Parathyroid adenoma (tissue), 2 donors: Measurements from ENCODE around the gene PNRC2.
"Not testable (repeated sequence)": the region's sequence is repeated elsewhere in the genome, so short reads cannot be mapped to it uniquely, and the experiment has no call there.

ENCODE experiments used
- H2AFZ ChIP-seq: fragments of 300-600 bp; sonication (generic); one replicate; pipeline ENCODE4 v1.7.0; 2017; ENCODE audit warnings: antibody characterized with exemption, mild to moderate bottlenecking
- H3K27ac ChIP-seq: fragments of 300-600 bp; sonication (generic); one replicate; pipeline ENCODE4 v1.7.0; 2017
- H3K27me3 ChIP-seq: fragments of 300-600 bp; sonication (generic); one replicate; pipeline ENCODE4 v1.7.0; 2017; ENCODE audit warnings: low read length; ENCODE audit not compliant: control insufficient read depth, insufficient read depth
- H3K36me3 ChIP-seq: fragments of 300-600 bp; sonication (generic); one replicate; pipeline ENCODE4 v1.7.0; 2017; ENCODE audit warnings: low read length; ENCODE audit not compliant: control insufficient read depth, insufficient read depth
- H3K4me1 ChIP-seq: fragments of 300-600 bp; sonication (generic); one replicate; pipeline ENCODE4 v1.7.0; 2017; ENCODE audit warnings: control low read depth
- H3K4me2 ChIP-seq: fragments of 300-600 bp; sonication (generic); one replicate; pipeline ENCODE4 v1.7.0; 2017; ENCODE audit warnings: low read length
- H3K4me3 ChIP-seq: fragments of 300-600 bp; sonication (generic); one replicate; pipeline ENCODE4 v1.7.0; 2017; ENCODE audit warnings: low read depth, low read length
- H3K79me2 ChIP-seq: fragments of 300-600 bp; sonication (generic); one replicate; pipeline ENCODE4 v1.7.0; 2017; ENCODE audit warnings: control low read depth
- H3K9ac ChIP-seq: fragments of 300-600 bp; sonication (generic); one replicate; pipeline ENCODE4 v1.7.0; 2017; ENCODE audit warnings: mild to moderate bottlenecking
- H3K9me3 ChIP-seq: fragments of 300-600 bp; sonication (generic); one replicate; pipeline ENCODE4 v1.7.0; 2017; ENCODE audit warnings: low read length; ENCODE audit not compliant: control insufficient read depth
- CTCF ChIP-seq: fragments of 300-600 bp; sonication (generic); IDR thresholded peaks from one replicate; pipeline ENCODE4 v1.7.0; 2017; ENCODE audit warnings: antibody characterized with exemption, mild to moderate bottlenecking
- donor health status: primary hyperparathyroidism.

The PNRC2 gene

GRCh38 chr1:24004132-24004531 lies 44.5 kb downstream of the PNRC2 start:
- Histone ChIP-seq H3K9me3 (no peaks in the 10 kb centered on the region), H3K27me3 (no peaks in the 10 kb centered on the region), H2AFZ (no peak overlapping the region), H3K79me2 (no peaks in the 10 kb centered on the region), H3K4me2 (no peak overlapping the region), H3K4me3 (no peak overlapping the region), H3K27ac (no peak overlapping the region), H3K36me3 (no peaks in the 10 kb centered on the region), H3K9ac (no peak overlapping the region), H3K4me1 (no peaks in the 10 kb centered on the region)
- TF ChIP-seq CTCF, result no peak

GRCh38 chr1:24005163-24005562 lies 45.5 kb downstream of the PNRC2 start:
- Histone ChIP-seq H3K36me3 (no peaks in the 10 kb centered on the region), H3K4me1 (no peaks in the 10 kb centered on the region)
- TF ChIP-seq CTCF, result no peak

GRCh38 chr1:24007079-24007478 lies 47.5 kb downstream of the PNRC2 start:
- H3K9me3 ChIP-seq, result no peaks in the 10 kb centered on the region
- no peak overlapping the region for H3K9ac ChIP-seq
- H3K27ac ChIP-seq, result no peak overlapping the region
- H3K36me3 ChIP-seq, result no peaks in the 10 kb centered on the region
- no peaks in the 10 kb centered on the region for H3K27me3 ChIP-seq
- no peak for TF ChIP-seq CTCF
- no peak overlapping the region for H3K4me3 ChIP-seq
- no peaks in the 10 kb centered on the region for H3K4me1 ChIP-seq
- no peak overlapping the region for H3K4me2 ChIP-seq
- H2AFZ ChIP-seq, result no peak overlapping the region
- no peaks in the 10 kb centered on the region for H3K79me2 ChIP-seq

More at GRCh38 chr1:24005163-24005562, 45.5 kb downstream of the PNRC2 start:
- H3K27me3 ChIP-seq, result no peaks in the 10 kb centered on the region
- no peaks in the 10 kb centered on the region for H3K9me3 ChIP-seq
- H3K79me2 ChIP-seq, result no peaks in the 10 kb centered on the region
- H3K27ac ChIP-seq, result no peak overlapping the region
- no peak overlapping the region for H3K4me3 ChIP-seq
- H2AFZ ChIP-seq, result no peak overlapping the region
- no peak overlapping the region for H3K9ac ChIP-seq
- no peak overlapping the region for H3K4me2 ChIP-seq

GRCh38 chr1:24008574-24009184 lies 49.1 kb downstream of the PNRC2 start:
- not testable (repeated sequence) for H3K9ac ChIP-seq, H3K9me3 ChIP-seq, H3K27ac ChIP-seq, H3K4me3 ChIP-seq, H3K4me1 ChIP-seq, H3K36me3 ChIP-seq, H3K79me2 ChIP-seq, H3K4me2 ChIP-seq, H2AFZ ChIP-seq, H3K27me3 ChIP-seq

- TF ChIP-seq CTCF, result no peak
- Histone ChIP-seq H3K4me2 (no peak overlapping the region), H3K27ac (no peak overlapping the region), H3K4me3 (no peak overlapping the region), H3K9me3 (no peaks in the 10 kb centered on the region), H3K27me3 (no peaks in the 10 kb centered on the region), H3K79me2 (no peaks in the 10 kb centered on the region), H3K9ac (no peak overlapping the region), H2AFZ (no peak overlapping the region), H3K4me1 (no peaks in the 10 kb centered on the region), H3K36me3 (no peaks in the 10 kb centered on the region)
These were observed 49.8 kb downstream of the PNRC2 start for GRCh38 chr1:24009406-24009805.
